PC-9 (cell line): ENCODE data around the gene UNCX.

ENCODE experiments used
- CTCF ChIP-seq: fragments of 200-600 bp; sonication (generic); conservative IDR thresholded peaks from 2 replicates; pipeline ENCODE4 v1.6.1; 2017; ENCODE audit warnings: mixed run types, antibody characterized with exemption, mild to moderate bottlenecking, moderate library complexity
- EZH2 ChIP-seq: fragments of 200-600 bp; sonication (generic); IDR thresholded peaks from 2 replicates; pipeline ENCODE4 v1.8.0; 2017; ENCODE audit warnings: antibody characterized with exemption, low read depth

GRCh38 chr7:1248916-1249581 is 16.4 kb downstream of the UNCX start:
- TF ChIP-seq EZH2: no peak
- no peak for TF ChIP-seq CTCF
